Measurements from ENCODE around the gene PTCSC3.

PTCSC3 gene

GRCh38 chr14:36212577-36212976 lies 36.1 kb upstream of the PTCSC3 start:
- DNase-seq (ENCODE audit: low read depth in 1 of 2, low spot score in 1 of 2) = no peak
- Histone ChIP-seq H3K4me3 (replicated peaks; ENCODE audit: insufficient read depth, low read length) (no peak overlapping the region), H3K27ac (replicated peaks) (no peak overlapping the region), H3K27me3 (ENCODE audit: insufficient read depth, poor library complexity, severe bottlenecking) (peaks cover 6% of the 10 kb centered on the region)
- TF ChIP-seq GABPA (IDR thresholded peaks at IDR 0.05; ENCODE audit: low read depth) (no peak), POLR2AphosphoS5 (IDR thresholded peaks at IDR 0.05; ENCODE audit: low read depth) (no peak), SPI1 (IDR thresholded peaks at IDR 0.05; ENCODE audit: borderline replicate concordance, low read depth) (no peak), CTCF (IDR thresholded peaks at IDR 0.05; ENCODE audit: insufficient read depth, low read length) (no peak), REST (IDR thresholded peaks at IDR 0.05; ENCODE audit: insufficient replicate concordance, low read depth) (no peak)

- Histone ChIP-seq H3K4me3 (replicated peaks; ENCODE audit: insufficient read depth, low read length) (no peak overlapping the region), H3K27me3 (ENCODE audit: insufficient read depth, poor library complexity, severe bottlenecking) (no peaks in the 10 kb centered on the region), H3K27ac (replicated peaks) (no peak overlapping the region)
Observed at GRCh38 chr14:36208690-36209278, 32.3 kb upstream of the PTCSC3 start.

GRCh38 chr14:36207500-36207899 lies 31.0 kb upstream of the PTCSC3 start:
- H3K4me3 ChIP-seq (replicated peaks; ENCODE audit: insufficient read depth, low read length) = no peak overlapping the region
- no peak for DNase-seq (ENCODE audit: low read depth in 1 of 2, low spot score in 1 of 2)
- TF ChIP-seq REST (IDR thresholded peaks at IDR 0.05; ENCODE audit: insufficient replicate concordance, low read depth) (no peak), CTCF (IDR thresholded peaks at IDR 0.05; ENCODE audit: insufficient read depth, low read length) (no peak), GABPA (IDR thresholded peaks at IDR 0.05; ENCODE audit: low read depth) (no peak), SPI1 (IDR thresholded peaks at IDR 0.05; ENCODE audit: borderline replicate concordance, low read depth) (no peak), POLR2AphosphoS5 (IDR thresholded peaks at IDR 0.05; ENCODE audit: low read depth) (no peak)
- H3K27me3 ChIP-seq (ENCODE audit: insufficient read depth, poor library complexity, severe bottlenecking) = no peaks in the 10 kb centered on the region
- H3K27ac ChIP-seq (replicated peaks) = no peak overlapping the region

More at GRCh38 chr14:36208690-36209278, 32.3 kb upstream of the PTCSC3 start:
- TF ChIP-seq POLR2AphosphoS5 (IDR thresholded peaks at IDR 0.05; ENCODE audit: low read depth) = no peak
- DNase-seq (ENCODE audit: low read depth in 1 of 2, low spot score in 1 of 2) = no peak

- TF ChIP-seq GABPA (IDR thresholded peaks at IDR 0.05; ENCODE audit: low read depth) (no peak), CTCF (IDR thresholded peaks at IDR 0.05; ENCODE audit: insufficient read depth, low read length) (no peak), REST (IDR thresholded peaks at IDR 0.05; ENCODE audit: insufficient replicate concordance, low read depth) (no peak), POLR2AphosphoS5 (IDR thresholded peaks at IDR 0.05; ENCODE audit: low read depth) (no peak), SPI1 (IDR thresholded peaks at IDR 0.05; ENCODE audit: borderline replicate concordance, low read depth) (no peak)
- Histone ChIP-seq H3K4me3 (replicated peaks; ENCODE audit: insufficient read depth, low read length) (no peak overlapping the region), H3K27me3 (ENCODE audit: insufficient read depth, poor library complexity, severe bottlenecking) (no peaks in the 10 kb centered on the region), H3K27ac (replicated peaks) (no peak overlapping the region)
- no peak for DNase-seq (ENCODE audit: low read depth in 1 of 2, low spot score in 1 of 2)
Observed at GRCh38 chr14:36204461-36205073, 28.0 kb upstream of the PTCSC3 start.

All from HL-60 (cell line).